H54 (cell line): ENCODE data around the gene SFRP2.

ENCODE experiments used
- DNase-seq: peaks from one replicate; pipeline ENCODE4 v3.0.0; 2011; ENCODE audit warnings: low spot score, mixed read lengths; ENCODE audit not compliant: insufficient read length
- FAIRE-seq: peaks from 3 replicates; lab custom pipeline; 2011; peaks lifted over from hg19 to GRCh38; lab: Jason Lieb, UNC
- POLR2A ChIP-seq: IDR thresholded peaks from 2 replicates; pipeline ENCODE4 v1.6.1; 2011; ENCODE audit warnings: low read depth, mild to moderate bottlenecking, low read length

The SFRP2 gene

GRCh38 chr4:153747406-153747955 lies 41.4 kb downstream of the SFRP2 start:
- FAIRE-seq, result no peak
- no peak for DNase-seq
- no peak for TF ChIP-seq POLR2A

- DNase-seq (no peak), FAIRE-seq (no peak)
- no peak for TF ChIP-seq POLR2A
Observed at GRCh38 chr4:153745651-153746050, 43.2 kb downstream of the SFRP2 start.

- DNase-seq (no peak), FAIRE-seq (no peak)
Observed at GRCh38 chr4:153741541-153741940, 47.3 kb downstream of the SFRP2 start.

GRCh38 chr4:153735906-153736461 lies 52.9 kb downstream of the SFRP2 start:
- no peak for TF ChIP-seq POLR2A
- FAIRE-seq, result no peak
- no peak for DNase-seq

More at GRCh38 chr4:153741541-153741940, 47.3 kb downstream of the SFRP2 start:
- no peak for TF ChIP-seq POLR2A

- no peak for TF ChIP-seq POLR2A
- DNase-seq (no peak), FAIRE-seq (no peak)
Observed at GRCh38 chr4:153733751-153734448, 55.0 kb downstream of the SFRP2 start.

DNA sequence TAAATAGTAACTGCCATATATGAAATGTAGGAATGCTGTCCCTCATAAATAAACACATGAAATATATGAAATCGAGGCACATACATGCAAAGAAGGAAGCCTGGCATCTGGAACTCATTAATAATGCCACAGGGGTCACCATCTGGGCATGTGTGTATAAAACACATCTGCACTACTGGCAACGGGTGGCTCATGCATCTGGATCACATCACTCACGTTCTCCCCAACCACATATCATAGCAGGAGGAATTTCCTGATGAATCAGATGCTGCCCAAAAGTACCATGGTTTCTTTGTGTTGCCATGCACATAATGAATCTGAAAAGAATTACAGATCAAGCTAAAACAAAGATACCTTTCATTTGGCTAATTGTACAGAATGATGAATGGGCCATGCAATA lies 57.6 kb downstream of the SFRP2 start:
- TF ChIP-seq POLR2A, result no peak
- DNase-seq (peak; percentile 35), FAIRE-seq (peak; percentile 73)
